SH-SY5Y (cell line): ENCODE measurements around the gene ZC3H14.

ENCODE experiments used
- GATA2 ChIP-seq: IDR thresholded peaks from 2 replicates; pipeline ENCODE4 v1.6.1; 2011; ENCODE audit warnings: mild to moderate bottlenecking, low read depth, low read length
- GATA3 ChIP-seq: IDR thresholded peaks from 2 replicates; pipeline ENCODE4 v1.6.1; 2011; ENCODE audit warnings: low read depth, mild to moderate bottlenecking, low read length, moderate library complexity

- no peak for TF ChIP-seq GATA3
- TF ChIP-seq GATA2, result no peak
Measured at GRCh38 chr14:88592031-88592430, 29.2 kb downstream of the ZC3H14 start.
